Fibroblast of the aortic adventitia (primary cell): ENCODE measurements around the gene SLC24A3. TPM values are rescaled to one million over a fixed set of nuclear protein-coding genes. Genes with fewer than 3 reads are reported as not detected.

Experiments used
- DNase-seq: peaks from one replicate; pipeline ENCODE4 v3.0.0-alpha.2; 2010; ENCODE audit warnings: low read depth
- H3K4me3 ChIP-seq: 2 replicates; pipeline ENCODE4 v1.5.1; 2011; ENCODE audit warnings: low read depth, mild to moderate bottlenecking, control low read depth, low read length, moderate library complexity
- total RNA-seq: library from RNA; depleted of rRNA; stranded (reverse); fragments of >200 nt; gene quantifications from 2 replicates; pipeline ENCODE4 v1.2.3, GENCODE V29; 2012; ENCODE audit warnings: low replicate concordance
- TF ChIP-seq, protein P1 (sequence below): IDR thresholded peaks from 2 replicates; pipeline ENCODE4 v1.5.1; 2011; ENCODE audit warnings: mild to moderate bottlenecking, low read length, control low read depth, inconsistent platforms; ENCODE audit not compliant: insufficient read depth

The SLC24A3 gene
- total RNA-seq, 1 donor = not detected

DNA sequence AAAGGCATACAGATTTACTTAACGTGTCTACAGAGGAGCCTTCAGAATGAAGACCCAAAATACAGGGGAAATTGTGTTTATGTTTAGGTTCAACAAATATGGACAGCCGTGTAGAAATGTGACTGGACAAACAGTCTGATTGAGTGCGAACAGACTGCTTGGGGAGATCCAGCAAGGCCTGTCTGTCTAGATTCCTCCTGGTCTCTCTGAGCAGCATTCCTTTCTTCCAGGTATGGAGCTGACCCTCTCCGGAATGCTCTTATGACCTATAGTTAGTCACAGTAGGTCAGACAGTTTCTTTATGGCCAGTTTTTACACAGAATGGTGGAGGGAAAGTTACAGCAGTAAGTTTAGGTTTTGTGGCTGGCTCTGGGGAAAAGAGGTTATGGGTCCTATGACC is 554.6 kb downstream of the SLC24A3 start:
- no peak for DNase-seq
- TF ChIP-seq, protein P1, sequence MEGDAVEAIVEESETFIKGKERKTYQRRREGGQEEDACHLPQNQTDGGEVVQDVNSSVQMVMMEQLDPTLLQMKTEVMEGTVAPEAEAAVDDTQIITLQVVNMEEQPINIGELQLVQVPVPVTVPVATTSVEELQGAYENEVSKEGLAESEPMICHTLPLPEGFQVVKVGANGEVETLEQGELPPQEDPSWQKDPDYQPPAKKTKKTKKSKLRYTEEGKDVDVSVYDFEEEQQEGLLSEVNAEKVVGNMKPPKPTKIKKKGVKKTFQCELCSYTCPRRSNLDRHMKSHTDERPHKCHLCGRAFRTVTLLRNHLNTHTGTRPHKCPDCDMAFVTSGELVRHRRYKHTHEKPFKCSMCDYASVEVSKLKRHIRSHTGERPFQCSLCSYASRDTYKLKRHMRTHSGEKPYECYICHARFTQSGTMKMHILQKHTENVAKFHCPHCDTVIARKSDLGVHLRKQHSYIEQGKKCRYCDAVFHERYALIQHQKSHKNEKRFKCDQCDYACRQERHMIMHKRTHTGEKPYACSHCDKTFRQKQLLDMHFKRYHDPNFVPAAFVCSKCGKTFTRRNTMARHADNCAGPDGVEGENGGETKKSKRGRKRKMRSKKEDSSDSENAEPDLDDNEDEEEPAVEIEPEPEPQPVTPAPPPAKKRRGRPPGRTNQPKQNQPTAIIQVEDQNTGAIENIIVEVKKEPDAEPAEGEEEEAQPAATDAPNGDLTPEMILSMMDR = no peak
- no peak overlapping the region for H3K4me3 ChIP-seq

DNA sequence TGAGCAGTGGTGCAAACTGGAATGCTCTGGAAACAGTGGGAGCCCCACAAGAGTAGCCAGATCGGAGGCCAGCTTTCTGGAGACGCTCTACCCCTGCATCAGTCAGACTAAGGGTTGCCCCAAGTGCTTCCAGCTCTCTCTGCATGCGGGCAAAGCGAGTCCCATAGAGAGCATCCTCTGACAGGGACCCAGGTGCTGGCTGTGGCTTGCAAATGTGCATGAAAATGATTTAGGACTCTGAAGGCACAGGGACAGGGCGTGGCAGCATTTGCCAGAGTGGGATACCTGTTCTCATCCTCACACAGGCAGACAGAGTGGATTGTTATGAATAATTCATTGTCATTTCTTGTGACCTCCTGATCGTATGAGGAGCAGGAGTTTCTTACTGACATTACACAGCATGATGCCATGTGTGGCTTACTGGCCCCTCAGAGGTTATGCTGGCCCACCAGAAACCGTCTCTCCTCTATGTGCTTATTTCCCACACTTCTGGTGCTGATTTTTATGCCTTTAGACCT is 555.9 kb downstream of the SLC24A3 start:
- TF ChIP-seq, protein P1 = no peak
- H3K4me3 ChIP-seq = no peak overlapping the region
- no peak for DNase-seq

DNA sequence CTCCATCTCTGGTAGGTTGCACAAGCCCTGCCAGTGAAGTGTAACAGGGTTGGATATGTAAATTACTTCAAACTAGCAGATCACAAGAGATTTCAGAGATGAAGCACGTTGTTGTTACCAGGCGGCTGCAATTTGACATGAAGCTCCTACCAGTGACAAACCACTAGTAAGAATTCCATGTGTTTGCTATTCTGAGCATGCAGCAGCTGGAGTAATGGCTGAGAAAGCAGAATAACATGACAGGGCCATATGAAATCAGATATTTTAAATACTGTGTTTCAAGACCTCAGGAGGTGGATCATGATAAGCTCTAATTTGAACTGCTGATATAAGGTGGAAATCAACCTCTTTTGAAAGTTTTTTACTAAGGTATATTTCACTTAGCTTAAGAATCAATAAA is 557.1 kb downstream of the SLC24A3 start:
- no peak for DNase-seq
- no peak overlapping the region for H3K4me3 ChIP-seq
- TF ChIP-seq, protein P1 = no peak

DNA sequence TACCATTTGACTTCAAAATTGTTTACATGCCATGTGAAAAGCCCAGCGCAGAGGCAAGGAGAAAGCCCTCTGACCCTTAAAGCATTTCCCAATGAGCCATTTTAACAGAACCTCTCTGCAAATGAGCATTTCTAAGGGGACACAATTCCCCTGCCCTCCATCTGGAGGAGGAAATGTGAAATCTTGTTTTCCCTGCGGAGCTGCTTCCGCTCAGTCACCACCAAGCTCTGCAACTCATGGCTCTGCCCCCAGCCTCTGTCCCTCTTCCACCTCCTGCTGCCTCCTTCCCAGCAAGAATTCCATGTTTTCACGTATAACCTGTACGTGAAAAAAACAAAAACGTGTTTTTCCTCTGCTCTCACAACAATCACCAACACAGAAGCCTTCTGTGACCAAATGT is 557.9 kb downstream of the SLC24A3 start:
- no peak overlapping the region for H3K4me3 ChIP-seq
- DNase-seq = no peak
- TF ChIP-seq, protein P1 = no peak

DNA sequence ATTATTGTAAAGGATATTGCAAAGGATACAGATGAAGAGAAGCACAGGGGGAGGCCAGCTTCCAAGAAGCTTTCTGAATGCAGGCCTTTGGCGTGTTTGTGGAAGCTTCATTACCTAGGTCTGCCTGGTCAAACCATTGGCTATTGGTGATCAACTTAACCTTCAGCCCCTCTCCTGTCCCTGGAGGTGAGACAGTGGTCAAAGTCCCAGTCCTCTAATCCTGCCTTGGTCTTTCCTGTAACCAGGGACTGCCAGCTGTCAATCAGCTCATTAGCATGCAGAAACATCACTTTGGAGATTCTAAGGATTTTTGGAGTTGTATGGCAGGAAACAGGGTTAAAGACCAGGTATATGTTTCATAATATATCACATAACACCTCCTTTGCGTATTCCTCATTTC is 558.6 kb downstream of the SLC24A3 start:
- no peak overlapping the region for H3K4me3 ChIP-seq
- DNase-seq = no peak
- TF ChIP-seq, protein P1 = no peak
